Right lobe of liver (tissue), 4 donors: Measurements from ENCODE around the gene KIF3C.

ENCODE experiments used
- CTCF ChIP-seq, 4 donors: fragments of 200-600 bp in 3 of 4; fragments of 450-650 bp in 1 of 4; IDR thresholded peaks; one replicate each; pipeline versions ENCODE4 v1.5.1 to v1.8.0; 2016 to 2022; ENCODE audit warnings: antibody characterized with exemption in 4 of 4, mild to moderate bottlenecking in 2 of 4
- POLR2A ChIP-seq: fragments of 450-650 bp; IDR thresholded peaks from one replicate; pipeline ENCODE4 v1.6.1; 2017; ENCODE audit warnings: antibody characterized with exemption, mild to moderate bottlenecking
- donor health status: DM: no; HTN: no; CAD: no.
- donor health status: DM: no; HTN: no; CAD: no.
- donor health status: DM: no; HTN: yes; CAD: no.

- TF ChIP-seq CTCF (IDR thresholded peaks at IDR 0.05) (no peak), POLR2A (no peak)
These were observed 29.3 kb upstream of the KIF3C start for GRCh38 chr2:26011609-26011989.
